C4-2B (cell line): ENCODE data around the gene PIP5KL1.

Source experiments
- H3K27ac ChIP-seq: fragments of 450-650 bp; 2 replicates; pipeline ENCODE4 v1.5.1; 2017
- CTCF ChIP-seq: fragments of 450-650 bp; conservative IDR thresholded peaks from 2 replicates; pipeline ENCODE4 v1.5.1; 2017; ENCODE audit warnings: mild to moderate bottlenecking
- ZFX ChIP-seq: fragments of 450-650 bp; IDR thresholded peaks from 2 replicates; pipeline ENCODE4 v1.6.1; 2017

PIP5KL1 gene

DNA sequence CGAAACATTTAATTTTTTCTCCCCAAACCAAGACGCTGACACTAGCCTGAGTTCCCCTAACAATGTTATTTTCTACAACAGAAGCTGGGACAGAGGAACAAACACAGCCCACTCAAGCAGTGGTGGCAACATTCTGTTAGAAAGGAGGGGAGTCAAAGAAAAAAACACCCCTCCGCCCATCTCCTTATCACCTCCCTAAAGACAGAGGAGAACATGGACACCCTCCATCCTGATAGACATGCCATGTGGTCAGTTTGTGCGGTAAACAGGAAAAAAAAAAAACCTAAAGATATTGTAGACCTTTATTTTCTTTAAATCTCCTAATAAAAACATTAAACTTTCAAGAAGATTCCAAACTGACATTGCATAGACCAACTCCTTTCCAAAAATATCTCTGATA is 10.0 kb upstream of the PIP5KL1 start:
- no peak for TF ChIP-seq CTCF
- TF ChIP-seq ZFX = no peak

DNA sequence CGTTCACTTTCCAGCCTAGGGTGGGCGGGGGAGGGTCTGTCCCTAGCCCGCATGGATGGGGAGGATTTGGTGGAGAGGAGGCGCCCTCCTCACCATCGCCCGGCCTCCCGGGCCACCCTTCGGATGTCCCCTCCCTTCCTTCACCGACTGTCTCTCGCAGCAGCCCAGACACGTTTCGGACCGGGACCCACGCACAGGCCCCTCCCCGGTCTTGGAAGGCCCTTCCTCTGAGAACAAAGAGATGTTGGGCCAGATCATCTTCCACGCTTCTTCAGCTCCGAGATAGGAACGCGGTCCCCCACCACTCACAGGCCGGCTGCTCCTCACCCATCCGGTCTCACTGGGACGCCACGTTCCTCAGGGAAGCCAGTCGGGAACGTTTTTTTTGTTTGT is 7.7 kb upstream of the PIP5KL1 start:
- peak overlapping the region; percentile 84; the same call in 1 of the 2 replicates for H3K27ac ChIP-seq
- no peak for TF ChIP-seq CTCF
- TF ChIP-seq ZFX = no peak

More for the DNA sequence above, 10.0 kb upstream of the PIP5KL1 start:
- no peak overlapping the region for H3K27ac ChIP-seq

GRCh38 chr9:127937388-127938297 is 7.1 kb upstream of the PIP5KL1 start, which contains the start of gene DPM2:
TSS of gene DPM2 (minus strand) at chr9:127937854. CDS start at chr9:127937820, 34 bp downstream.
- TF ChIP-seq CTCF = no peak
- TF ChIP-seq ZFX = peak; percentile 52; the same call in 1 of the 2 replicates
- H3K27ac ChIP-seq = peak within 1 kb of the TSS; percentile 84

DNA sequence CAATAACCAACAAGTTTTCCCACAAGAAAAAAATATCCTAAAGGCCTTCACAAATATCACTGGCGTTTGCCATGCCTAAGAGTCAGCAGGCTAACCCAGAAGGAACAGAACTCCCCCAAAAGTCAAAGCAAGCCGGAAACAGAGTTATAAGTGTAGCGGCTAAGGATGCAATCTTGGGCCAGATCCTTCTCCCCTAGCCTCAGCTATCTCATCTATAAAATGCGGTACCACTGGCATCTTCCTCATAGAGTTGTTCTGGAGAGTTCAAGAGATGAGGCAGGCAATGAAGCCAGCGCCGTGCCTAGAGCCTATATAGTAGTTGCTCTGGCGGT is 6.4 kb upstream of the PIP5KL1 start:
- TF ChIP-seq CTCF = no peak
- no peak for TF ChIP-seq ZFX
- H3K27ac ChIP-seq = peak overlapping the region; percentile 84

- peak overlapping the region; percentile 84 for H3K27ac ChIP-seq
- no peak for TF ChIP-seq ZFX
- no peak for TF ChIP-seq CTCF
Measured at GRCh38 chr9:127936347-127936852, 5.8 kb upstream of the PIP5KL1 start.

GRCh38 chr9:127935765-127936221 is 5.2 kb upstream of the PIP5KL1 start:
- H3K27ac ChIP-seq = no peak overlapping the region
- TF ChIP-seq ZFX (no peak), CTCF (no peak)

GRCh38 chr9:127934986-127935385 is 4.4 kb upstream of the PIP5KL1 start:
- no peak for TF ChIP-seq CTCF
- TF ChIP-seq ZFX = no peak
- no peak overlapping the region for H3K27ac ChIP-seq
